ENCODE measurements around the gene CCDC8. TPM values are rescaled to one million over a fixed set of nuclear protein-coding genes. Genes with fewer than 3 reads are reported as not detected.

The CCDC8 gene
- total and polyA plus RNA-seq, 2 of the 4 experiments (the other 2 are of a cell fraction) = 9.3 to 10.2 TPM

DNA sequence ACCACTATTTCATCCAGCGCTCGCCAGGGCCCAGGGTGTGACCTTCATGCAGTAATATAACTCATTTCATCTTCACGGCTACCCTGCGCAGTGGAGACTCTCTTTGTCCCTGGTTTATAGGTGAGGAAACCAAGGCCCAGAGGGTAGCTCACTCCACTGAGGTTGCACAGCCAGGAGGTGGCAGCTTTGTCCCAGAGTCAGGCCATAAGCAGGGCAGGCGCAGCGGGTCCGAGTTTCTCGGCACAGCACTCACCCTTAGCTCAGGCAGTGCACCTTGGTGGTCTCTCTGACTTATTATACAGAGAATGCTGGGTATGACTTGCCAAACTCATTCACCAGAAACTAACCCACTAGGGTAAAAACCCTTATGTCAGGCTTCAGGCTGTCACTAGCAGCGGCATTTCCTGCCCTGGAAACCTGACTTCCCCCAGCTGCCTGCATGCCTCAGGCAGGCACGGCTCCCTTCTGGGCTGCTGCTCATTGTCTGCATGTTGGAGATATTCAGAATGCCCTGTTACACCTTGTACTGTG, 41.9 kb downstream of the CCDC8 start:
- Histone ChIP-seq H3K56ac (ENCODE audit: extremely low read depth, insufficient read depth, low read length) (no peak overlapping the region), H4K8ac (ENCODE audit: low read depth in 2 of 2, low read length in 2 of 2) (peak overlapping the region in 1 of 2 experiments; percentile 26; a peak in 1 of 4 replicates), H3K14ac (replicated peaks; ENCODE audit: low read depth, low read length) (peak overlapping the region; percentile 26; the same call in 1 of the 2 replicates), H3K4ac (ENCODE audit: low read depth, low read length) (peak overlapping the region; percentile 34), H2AFZ (replicated peaks; ENCODE audit: low read length, poor library complexity) (no peak overlapping the region), H2BK20ac (ENCODE audit: low read depth, low read length) (no peak overlapping the region), H3K79me1 (ENCODE audit: low read depth in 1 of 2, low read length in 2 of 2) (peaks cover 30 to 90% of the 10 kb centered on the region in 2 experiments), H4K5ac (ENCODE audit: low read depth, low read length) (no peak overlapping the region), H4K20me1 (ENCODE audit: insufficient read depth, low read length) (peaks cover 32% of the 10 kb centered on the region), H2AK9ac (replicated peaks; ENCODE audit: low read depth, low read length, poor library complexity) (peak overlapping the region; percentile 44), H3K4me3 (ENCODE audit: insufficient read depth, low read depth, low read length) (no peak overlapping the region), H2BK15ac (ENCODE audit: low read depth, low read length) (peak overlapping the region; percentile 38; the same call in 1 of the 3 replicates), H2AK5ac (ENCODE audit: low read depth, low read length) (peak overlapping the region; percentile 53; the same call in 1 of the 2 replicates), H3K36me3 (ENCODE audit: control insufficient read depth, insufficient read depth, low read length) (peaks cover 20% of the 10 kb centered on the region), H3K27ac (ENCODE audit: insufficient read depth, low read length) (no peak overlapping the region), H3K18ac (ENCODE audit: low read depth, low read length) (no peak overlapping the region), H4K91ac (ENCODE audit: insufficient read depth, low read depth, low read length) (no peak overlapping the region), H3K23ac (ENCODE audit: low read depth, low read length) (peak overlapping the region; percentile 77), H2BK120ac (ENCODE audit: low read depth, low read length) (no peak overlapping the region), H3K4me1 (ENCODE audit: control insufficient read depth, insufficient read depth, low read length) (peaks cover 27% of the 10 kb centered on the region), H2BK5ac (ENCODE audit: low read depth, low read length, poor library complexity, severe bottlenecking) (no peak overlapping the region), H3K9me1 (ENCODE audit: insufficient read depth, low read length) (peaks cover 37% of the 10 kb centered on the region), H3K9me3 (ENCODE audit: control insufficient read depth, insufficient read depth, low read length) (no peaks in the 10 kb centered on the region), H3K4me2 (ENCODE audit: low read depth, low read length) (no peak overlapping the region), H3K27me3 (ENCODE audit: control insufficient read depth, insufficient read depth, low read length) (no peaks in the 10 kb centered on the region), H3K9ac (ENCODE audit: low read depth, low read length) (no peak overlapping the region)
- ATAC-seq (ENCODE audit: low read depth) (peak; percentile 47), DNase-seq (peak; percentile 28)
- in situ Hi-C loops (cut with MboI; ENCODE audit: low sequenced_read_pairs) = no loop called here
- WGBS, 2 experiments (ENCODE audit: extremely low coverage in 2 of 2, insufficient read length in 1 of 2) = no CpG with 5 or more reads among the region's 10 CpGs
- intact Hi-C loops (cut with micrococcal nuclease) = no loop called here
- no TSS peak for BruUV-seq (replicated peaks)
- CTCF ChIA-PET = interaction anchor here (1.0 to 1.1 kb wide), 2 partner anchors 24 kb away, joined by 3 to 6 read pairs; partner anchors contain the start of gene PPP5C
- 0 out of 2 replicates have a peak, but pooled peaks have one; percentile 43 for TF ChIP-seq MXI1 (IDR thresholded peaks at IDR 0.05; ENCODE audit: borderline replicate concordance, low read depth, low read length)
- no peak for TF ChIP-seq ELK1 (IDR thresholded peaks at IDR 0.05; ENCODE audit: borderline replicate concordance, low read depth, low read length)
- no peak for TF ChIP-seq CHD1 (IDR thresholded peaks at IDR 0.05; ENCODE audit: low read depth, low read length)
- no peak for TF ChIP-seq MAFK (IDR thresholded peaks at IDR 0.05; ENCODE audit: low read depth, low read length)
- TF ChIP-seq RAD21 (IDR thresholded peaks at IDR 0.05; ENCODE audit: low read length) = no peak
- no peak for TF ChIP-seq CEBPB (IDR thresholded peaks at IDR 0.05; ENCODE audit: low read depth, low read length)
- dilution Hi-C loops (cut with HindIII; ENCODE audit: low sequenced_read_pairs, unreplicated experiment) = no loop called here
- POLR2A ChIA-PET (ENCODE audit: unreplicated experiment) = no interaction called here

Measured in IMR-90 (cell line).